Gastrocnemius medialis (tissue), 4 donors: ENCODE results near the gene SRR.

Experiments
- POLR2A ChIP-seq, 2 donors: fragments of 450-650 bp; IDR thresholded peaks; one replicate each; pipeline ENCODE4 v1.6.1; 2017; ENCODE audit warnings: antibody characterized with exemption in 2 of 2, mild to moderate bottlenecking in 2 of 2, moderate library complexity in 2 of 2
- TF ChIP-seq, protein P1 (sequence below), 5 experiments: fragments of 450-650 bp in 3 of 5; fragments of 200-600 bp in 2 of 5; sonication (generic) in 2 of 5; IDR thresholded peaks in 4 of 5; conservative IDR thresholded peaks in 1 of 5; 1 replicate in 4 of 5; 2 replicates in 1 of 5; pipeline ENCODE4 v1.5.1; 2016 to 2019; ENCODE audit warnings: antibody characterized with exemption in 5 of 5, mild to moderate bottlenecking in 3 of 5, moderate library complexity in 3 of 5

DNA sequence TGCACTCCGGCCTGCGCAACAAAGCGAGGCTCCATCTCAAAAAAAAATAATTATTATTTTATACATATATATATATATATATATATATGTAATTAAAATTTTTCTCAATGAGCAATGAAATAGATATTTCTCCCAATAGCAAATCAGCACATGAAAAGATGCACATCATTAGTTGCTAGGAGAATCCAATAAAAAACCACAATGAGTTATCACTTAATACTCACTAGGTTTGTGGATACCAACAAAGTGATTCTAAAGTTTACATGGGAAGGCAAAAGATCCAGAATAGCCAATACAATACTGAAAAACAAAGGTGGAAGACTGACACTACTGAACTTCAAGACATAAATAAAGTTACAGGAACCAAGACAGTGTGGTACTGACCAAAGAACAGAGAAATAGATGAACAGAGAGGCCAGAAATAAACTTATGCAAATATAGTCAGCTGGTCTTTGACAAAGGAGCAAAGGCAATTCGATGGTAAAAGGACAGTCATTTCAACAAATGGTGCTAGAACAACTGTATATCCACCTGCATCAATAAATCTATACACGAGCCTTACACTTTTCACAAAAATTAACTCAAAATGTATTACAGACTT is 13.8 kb upstream of the SRR start:
- TF ChIP-seq, protein P1, sequence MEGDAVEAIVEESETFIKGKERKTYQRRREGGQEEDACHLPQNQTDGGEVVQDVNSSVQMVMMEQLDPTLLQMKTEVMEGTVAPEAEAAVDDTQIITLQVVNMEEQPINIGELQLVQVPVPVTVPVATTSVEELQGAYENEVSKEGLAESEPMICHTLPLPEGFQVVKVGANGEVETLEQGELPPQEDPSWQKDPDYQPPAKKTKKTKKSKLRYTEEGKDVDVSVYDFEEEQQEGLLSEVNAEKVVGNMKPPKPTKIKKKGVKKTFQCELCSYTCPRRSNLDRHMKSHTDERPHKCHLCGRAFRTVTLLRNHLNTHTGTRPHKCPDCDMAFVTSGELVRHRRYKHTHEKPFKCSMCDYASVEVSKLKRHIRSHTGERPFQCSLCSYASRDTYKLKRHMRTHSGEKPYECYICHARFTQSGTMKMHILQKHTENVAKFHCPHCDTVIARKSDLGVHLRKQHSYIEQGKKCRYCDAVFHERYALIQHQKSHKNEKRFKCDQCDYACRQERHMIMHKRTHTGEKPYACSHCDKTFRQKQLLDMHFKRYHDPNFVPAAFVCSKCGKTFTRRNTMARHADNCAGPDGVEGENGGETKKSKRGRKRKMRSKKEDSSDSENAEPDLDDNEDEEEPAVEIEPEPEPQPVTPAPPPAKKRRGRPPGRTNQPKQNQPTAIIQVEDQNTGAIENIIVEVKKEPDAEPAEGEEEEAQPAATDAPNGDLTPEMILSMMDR (IDR thresholded peaks at IDR 0.05 in 4 of 5, conservative IDR thresholded peaks at IDR 0.05 in 1 of 5), result no peak
- no peak for TF ChIP-seq POLR2A (IDR thresholded peaks at IDR 0.05)
